GM18502 (cell line): ENCODE measurements around the gene TRPM3.

Source experiments
- ATAC-seq: cut with Tn5 transposase; IDR thresholded peaks from one replicate; pipeline ENCODE4 v1.9.1; 2021; ENCODE audit warnings: mild to moderate bottlenecking; ENCODE audit not compliant: unreplicated experiment, poor library complexity

TRPM3 gene

GRCh38 chr9:70569070-70569772 lies 552.2 kb downstream of the TRPM3 start:
- ATAC-seq: no peak

GRCh38 chr9:70567511-70567910 lies 553.9 kb downstream of the TRPM3 start:
- ATAC-seq: no peak

- no peak for ATAC-seq
Observed at GRCh38 chr9:70566751-70567150, 554.7 kb downstream of the TRPM3 start.

- no peak for ATAC-seq
Observed at GRCh38 chr9:70566066-70566465, 555.4 kb downstream of the TRPM3 start.

- no peak for ATAC-seq
Observed at GRCh38 chr9:70564468-70565335, 556.7 kb downstream of the TRPM3 start.

GRCh38 chr9:70563431-70564204 lies 557.8 kb downstream of the TRPM3 start:
- ATAC-seq: peak; percentile 98

GRCh38 chr9:70563010-70563409 lies 558.4 kb downstream of the TRPM3 start:
- no peak for ATAC-seq

- ATAC-seq: no peak
Observed at GRCh38 chr9:70561786-70562395, 559.5 kb downstream of the TRPM3 start.

GRCh38 chr9:70561111-70561510 lies 560.3 kb downstream of the TRPM3 start:
- ATAC-seq: no peak

- no peak for ATAC-seq
Observed at GRCh38 chr9:70559102-70559501, 562.3 kb downstream of the TRPM3 start.

- peak; percentile 99 for ATAC-seq
Observed at GRCh38 chr9:70557661-70558369, 563.6 kb downstream of the TRPM3 start.

- ATAC-seq: no peak
Observed at GRCh38 chr9:70556771-70557170, 564.6 kb downstream of the TRPM3 start.

- no peak for ATAC-seq
Observed at GRCh38 chr9:70554881-70555280, 566.5 kb downstream of the TRPM3 start.

GRCh38 chr9:70553707-70554673 lies 567.4 kb downstream of the TRPM3 start:
- ATAC-seq: no peak

GRCh38 chr9:70552561-70552960 lies 568.9 kb downstream of the TRPM3 start:
- no peak for ATAC-seq

GRCh38 chr9:70551801-70552200 lies 569.6 kb downstream of the TRPM3 start:
- ATAC-seq: no peak

GRCh38 chr9:70551396-70551795 lies 570.0 kb downstream of the TRPM3 start:
- no peak for ATAC-seq

- no peak for ATAC-seq
Observed at GRCh38 chr9:70549926-70550325, 571.5 kb downstream of the TRPM3 start.
